ENCODE measurements around the gene SAP30BP. TPM values are rescaled to one million over a fixed set of nuclear protein-coding genes. Genes with fewer than 3 reads are reported as not detected.

SAP30BP gene
- total RNA-seq, 4 donors from 2014 or later = 54.0 to 85.1 (median 74.1) TPM

DNA sequence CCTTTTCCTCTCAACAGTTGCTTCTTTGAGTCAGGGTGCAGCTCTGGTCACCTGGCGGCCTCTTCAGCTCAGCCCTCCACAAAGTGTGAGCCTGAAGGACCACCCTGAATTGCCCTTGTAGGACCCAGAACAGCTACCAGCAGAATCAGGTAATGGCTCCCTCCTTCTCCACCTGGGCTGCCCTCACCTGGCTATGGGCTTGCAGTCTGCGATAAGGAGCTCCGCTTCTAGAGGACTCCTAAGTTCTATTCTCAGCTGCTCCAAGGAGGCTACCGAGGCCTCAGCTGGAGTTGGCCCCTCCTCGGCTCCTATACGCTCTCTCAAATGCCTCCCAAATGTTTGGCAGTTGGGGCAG is 20.5 kb upstream of the SAP30BP start:
- 93 to 94% methylated on average over 6 of the region's 6 CpGs for WGBS, 2 donors
- no peak for DNase-seq (ENCODE audit: low spot score in 2 of 2)
- H3K4me3 ChIP-seq (ENCODE audit: low read depth, poor library complexity, severe bottlenecking) = no peak overlapping the region
- intact Hi-C loops (cut with DNase I; ENCODE audit: low total_unique reads) = no loop called here
- TF ChIP-seq POLR2A (IDR thresholded peaks at IDR 0.05) = no peak
- TF ChIP-seq, protein P1, sequence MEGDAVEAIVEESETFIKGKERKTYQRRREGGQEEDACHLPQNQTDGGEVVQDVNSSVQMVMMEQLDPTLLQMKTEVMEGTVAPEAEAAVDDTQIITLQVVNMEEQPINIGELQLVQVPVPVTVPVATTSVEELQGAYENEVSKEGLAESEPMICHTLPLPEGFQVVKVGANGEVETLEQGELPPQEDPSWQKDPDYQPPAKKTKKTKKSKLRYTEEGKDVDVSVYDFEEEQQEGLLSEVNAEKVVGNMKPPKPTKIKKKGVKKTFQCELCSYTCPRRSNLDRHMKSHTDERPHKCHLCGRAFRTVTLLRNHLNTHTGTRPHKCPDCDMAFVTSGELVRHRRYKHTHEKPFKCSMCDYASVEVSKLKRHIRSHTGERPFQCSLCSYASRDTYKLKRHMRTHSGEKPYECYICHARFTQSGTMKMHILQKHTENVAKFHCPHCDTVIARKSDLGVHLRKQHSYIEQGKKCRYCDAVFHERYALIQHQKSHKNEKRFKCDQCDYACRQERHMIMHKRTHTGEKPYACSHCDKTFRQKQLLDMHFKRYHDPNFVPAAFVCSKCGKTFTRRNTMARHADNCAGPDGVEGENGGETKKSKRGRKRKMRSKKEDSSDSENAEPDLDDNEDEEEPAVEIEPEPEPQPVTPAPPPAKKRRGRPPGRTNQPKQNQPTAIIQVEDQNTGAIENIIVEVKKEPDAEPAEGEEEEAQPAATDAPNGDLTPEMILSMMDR (IDR thresholded peaks at IDR 0.05) = no peak

- WGBS, 2 donors = 85 to 96% methylated on average over 7 of the region's 7 CpGs
- H3K4me3 ChIP-seq (ENCODE audit: low read depth, poor library complexity, severe bottlenecking) = no peak overlapping the region
- DNase-seq (ENCODE audit: low spot score in 2 of 2) = no peak
- no peak for TF ChIP-seq POLR2A (IDR thresholded peaks at IDR 0.05)
- TF ChIP-seq, protein P1 (IDR thresholded peaks at IDR 0.05) = no peak
- intact Hi-C loops (cut with DNase I; ENCODE audit: low total_unique reads) = no loop called here
These were observed 20.1 kb upstream of the SAP30BP start for GRCh38 chr17:75647061-75647460.

DNA sequence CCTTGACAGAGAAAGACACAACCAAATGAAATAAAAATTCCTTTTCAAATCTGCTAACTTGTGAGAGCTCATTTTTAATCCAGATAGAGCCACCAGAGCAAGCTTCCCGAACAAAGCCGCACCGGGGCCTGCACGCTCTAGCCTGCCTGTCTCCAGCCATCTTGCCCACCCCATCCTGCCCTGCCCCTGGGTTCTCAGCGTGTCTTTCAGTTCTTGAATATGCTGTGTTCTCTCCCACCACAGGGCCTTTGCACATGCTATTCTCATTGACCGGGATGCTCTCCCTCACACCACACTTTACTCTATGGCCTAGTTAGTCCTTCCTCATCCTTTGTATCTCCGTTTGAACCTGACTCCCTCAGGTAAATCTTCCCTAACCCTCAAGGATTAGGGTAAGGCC is 19.2 kb upstream of the SAP30BP start:
- no peak for DNase-seq (ENCODE audit: low spot score in 2 of 2)
- WGBS, 2 donors = 95 to 96% methylated on average over 7 of the region's 7 CpGs
- TF ChIP-seq, protein P1 (IDR thresholded peaks at IDR 0.05) = no peak
- no peak for TF ChIP-seq POLR2A (IDR thresholded peaks at IDR 0.05)
- intact Hi-C loops (cut with DNase I; ENCODE audit: low total_unique reads) = no loop called here
- no peak overlapping the region for H3K4me3 ChIP-seq (ENCODE audit: low read depth, poor library complexity, severe bottlenecking)

GRCh38 chr17:75649687-75650086 is 17.5 kb upstream of the SAP30BP start:
- no peak for TF ChIP-seq POLR2A (IDR thresholded peaks at IDR 0.05)
- TF ChIP-seq, protein P1 (IDR thresholded peaks at IDR 0.05) = no peak
- WGBS, 2 donors = 89 to 93% methylated on average over 5 to 6 of the region's 6 CpGs
- no peak for DNase-seq (ENCODE audit: low spot score in 2 of 2)
- intact Hi-C loops (cut with DNase I; ENCODE audit: low total_unique reads) = loop anchor here (5.0 kb wide), 1 partner anchor 47 kb away; no protein-coding TSS in a partner anchor
- H3K4me3 ChIP-seq (ENCODE audit: low read depth, poor library complexity, severe bottlenecking) = no peak overlapping the region

- H3K4me3 ChIP-seq (ENCODE audit: low read depth, poor library complexity, severe bottlenecking) = no peak overlapping the region
- no peak for DNase-seq (ENCODE audit: low spot score in 2 of 2)
- WGBS, 2 donors = 91% methylated on average over 7 of the region's 7 CpGs
- no peak for TF ChIP-seq POLR2A (IDR thresholded peaks at IDR 0.05)
- TF ChIP-seq, protein P1 (IDR thresholded peaks at IDR 0.05) = no peak
- intact Hi-C loops (cut with DNase I; ENCODE audit: low total_unique reads) = loop anchor here (5.0 kb wide), 1 partner anchor 49 kb away; no protein-coding TSS in a partner anchor
These were observed 16.3 kb upstream of the SAP30BP start for GRCh38 chr17:75650874-75651273.

DNA sequence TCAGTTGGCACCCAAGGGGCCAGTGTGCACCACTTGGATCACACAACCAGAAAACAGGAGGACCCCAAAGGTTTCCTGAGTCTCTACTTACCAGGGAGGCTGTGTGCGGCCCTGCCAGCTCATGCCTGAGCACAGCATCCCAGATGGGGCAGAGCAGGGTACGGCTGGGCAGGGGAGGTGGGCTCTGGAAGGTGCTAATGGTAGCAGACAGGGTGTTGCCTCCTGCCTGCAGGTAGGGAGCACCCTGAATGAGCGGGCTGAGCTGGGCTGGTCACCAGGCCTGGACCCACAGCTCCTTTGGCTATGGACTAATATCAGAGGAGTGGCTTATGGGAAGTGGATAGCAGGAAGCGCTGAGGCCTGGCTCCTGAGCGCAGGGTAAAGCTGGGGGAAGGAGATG is 14.8 kb upstream of the SAP30BP start:
- TF ChIP-seq POLR2A (IDR thresholded peaks at IDR 0.05) = no peak
- TF ChIP-seq, protein P1 (IDR thresholded peaks at IDR 0.05) = no peak
- intact Hi-C loops (cut with DNase I; ENCODE audit: low total_unique reads) = loop anchor here (5.0 kb wide), 1 partner anchor 50 kb away; no protein-coding TSS in a partner anchor
- H3K4me3 ChIP-seq (ENCODE audit: low read depth, poor library complexity, severe bottlenecking) = no peak overlapping the region
- no peak for DNase-seq (ENCODE audit: low spot score in 2 of 2)
- whole genome bisulfite sequencing, 2 donors = 91 to 98% methylated on average over 5 of the region's 5 CpGs

Data from lower leg skin (tissue), 4 donors.